Superior temporal gyrus (tissue), 1 donor: ENCODE data around the gene TENM4.
A peak's percentile ranks its signal among the peaks of the same experiment; 100 is the strongest.

Source experiments
- DNase-seq: peaks from one replicate; pipeline ENCODE4 v3.0.0-alpha.2; 2016; ENCODE audit errors: extremely low spot score

TENM4 gene

DNA sequence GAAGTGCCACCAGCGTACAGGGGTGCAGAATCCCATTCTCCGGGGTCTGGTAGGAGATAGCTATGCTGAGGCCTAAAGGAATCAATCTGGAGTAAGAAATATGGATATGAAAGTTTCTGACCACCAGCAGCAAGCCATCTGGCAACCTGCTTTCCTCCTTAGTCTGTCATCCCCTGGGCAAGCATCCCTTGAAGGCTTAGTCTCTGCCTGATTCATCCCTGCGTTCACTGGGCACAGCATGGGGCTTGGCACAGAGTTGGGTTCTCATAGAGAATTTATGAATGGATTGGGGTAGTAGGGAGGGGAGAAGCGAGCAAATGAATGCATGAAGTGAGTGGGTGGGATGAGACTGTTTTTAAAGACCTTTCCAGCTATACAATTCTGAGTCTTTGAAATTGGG lies 780.4 kb downstream of the TENM4 start:
- DNase-seq: no peak

DNA sequence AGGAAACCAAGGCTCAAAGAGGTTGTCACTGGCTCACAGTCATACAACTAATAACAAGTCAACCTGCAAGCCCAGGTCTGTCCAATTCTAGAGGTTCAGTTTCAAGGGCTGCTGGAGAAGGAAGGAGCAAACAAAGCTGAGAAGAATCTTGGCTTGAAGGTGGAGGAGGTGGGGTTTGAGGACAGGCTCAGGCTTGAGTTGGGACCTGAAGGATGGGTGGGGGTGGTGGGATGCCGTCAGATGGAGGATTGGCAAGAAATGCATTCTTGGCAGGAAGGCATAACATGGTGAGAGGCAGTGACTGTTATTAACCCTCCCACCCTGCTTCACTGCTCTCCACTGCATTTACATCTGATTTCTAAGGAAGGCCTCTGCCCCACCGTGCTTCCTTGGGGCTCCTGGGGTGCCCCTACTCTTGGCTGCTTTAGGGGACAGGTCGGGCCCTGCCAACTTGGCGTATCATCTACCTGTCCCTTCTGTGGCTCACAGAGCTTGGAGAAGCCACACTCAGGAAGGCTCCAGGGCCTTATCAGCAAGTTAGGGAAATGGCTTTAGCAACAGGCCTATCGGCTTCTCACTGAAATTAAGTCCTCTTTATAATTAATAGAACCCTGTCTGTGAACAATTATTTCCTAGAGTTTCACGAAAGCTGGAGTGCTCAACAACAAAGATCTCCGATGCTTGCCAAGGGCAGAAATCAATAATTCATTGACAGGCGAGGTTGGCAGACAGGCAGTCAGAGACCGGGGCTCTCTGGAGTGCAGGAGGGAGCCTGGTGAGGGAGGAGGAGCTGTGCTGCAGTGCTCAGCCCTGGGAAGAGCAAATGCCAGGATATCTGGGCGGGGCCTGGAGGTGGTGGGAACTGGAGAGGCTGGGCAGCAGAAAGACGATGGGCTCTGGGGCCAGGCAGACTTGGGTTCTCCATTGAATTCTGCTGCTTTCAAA lies 781.2 kb downstream of the TENM4 start:
- no peak for DNase-seq

DNA sequence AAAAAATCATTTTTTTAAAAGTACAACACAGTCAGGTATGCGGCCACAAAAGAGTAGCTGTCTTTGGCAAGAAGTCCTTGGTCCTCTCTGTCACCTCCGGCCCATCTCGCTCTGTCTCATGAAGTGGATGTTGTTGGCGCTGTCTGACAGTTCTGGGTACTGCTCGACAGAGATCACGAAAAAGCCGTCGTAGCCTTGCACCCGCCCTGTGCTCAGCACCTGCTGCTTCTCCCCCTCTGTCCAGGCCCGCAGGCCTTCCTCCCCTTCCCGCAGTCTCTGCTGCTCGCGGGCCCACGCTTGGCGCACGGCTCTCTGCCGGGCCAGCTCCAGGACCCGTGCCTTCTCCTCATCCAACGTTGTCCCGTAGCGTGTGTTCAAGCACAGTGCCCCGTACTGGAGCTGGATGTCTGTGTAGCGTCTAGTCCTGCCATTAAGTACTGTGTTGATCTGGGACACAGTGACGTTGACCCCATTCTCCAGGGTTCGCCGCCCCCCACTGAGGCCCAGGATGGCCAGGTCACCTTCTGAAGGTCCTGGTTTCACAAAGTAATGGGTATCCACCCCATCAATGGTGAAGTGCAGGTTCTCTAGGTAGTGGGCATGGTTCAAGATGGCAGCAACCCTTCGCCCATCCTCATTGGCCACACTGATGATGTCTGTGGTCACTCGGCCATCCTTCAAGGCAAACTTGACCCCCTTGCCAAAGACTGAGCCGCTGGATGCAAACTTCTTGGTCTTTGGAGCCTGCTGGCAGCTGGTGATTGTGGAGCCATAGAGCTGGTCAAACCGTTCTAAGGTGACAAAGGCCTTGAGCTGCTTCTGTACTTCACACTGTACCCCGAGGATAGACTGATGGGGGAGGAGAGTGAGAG lies 782.6 kb downstream of the TENM4 start:
- no peak for DNase-seq

DNA sequence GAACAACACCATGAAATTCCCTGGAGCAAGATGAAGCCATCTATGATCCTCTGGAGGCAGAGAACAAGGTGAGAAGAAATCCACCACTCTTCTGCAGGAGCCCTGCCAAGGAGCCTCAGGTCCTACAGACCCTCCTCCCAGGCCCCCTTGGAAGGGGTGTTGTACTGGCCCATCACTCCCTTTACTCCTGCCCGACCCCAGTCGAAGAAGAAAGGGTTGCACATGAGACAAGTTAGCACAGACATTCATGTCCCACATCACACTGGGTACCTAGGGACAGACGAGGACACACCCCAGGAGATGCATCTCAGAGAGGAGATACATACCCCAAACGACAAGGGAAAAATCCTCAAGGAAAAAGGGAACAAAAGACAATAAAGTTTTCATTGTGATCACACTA lies 783.4 kb downstream of the TENM4 start:
- no peak for DNase-seq

DNA sequence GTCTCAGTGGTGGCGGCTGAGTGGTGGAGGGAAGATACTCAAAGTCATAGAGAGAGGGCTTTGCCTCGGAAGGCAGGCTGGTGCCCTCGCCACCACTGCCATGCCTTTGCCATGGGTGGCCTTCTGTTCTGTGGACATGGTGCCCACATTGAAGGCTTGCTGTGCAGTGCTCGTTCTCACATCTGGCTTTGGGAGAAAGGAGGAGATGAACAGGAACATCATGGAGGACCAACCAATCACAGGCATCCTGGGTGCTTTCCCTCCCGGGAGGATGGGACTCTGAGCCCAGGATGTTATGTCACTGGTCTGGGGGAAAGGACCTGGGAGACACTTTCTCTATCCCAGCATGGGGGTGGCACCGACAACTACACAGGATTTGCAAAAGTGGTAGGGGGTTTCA lies 783.8 kb downstream of the TENM4 start:
- DNase-seq: no peak

DNA sequence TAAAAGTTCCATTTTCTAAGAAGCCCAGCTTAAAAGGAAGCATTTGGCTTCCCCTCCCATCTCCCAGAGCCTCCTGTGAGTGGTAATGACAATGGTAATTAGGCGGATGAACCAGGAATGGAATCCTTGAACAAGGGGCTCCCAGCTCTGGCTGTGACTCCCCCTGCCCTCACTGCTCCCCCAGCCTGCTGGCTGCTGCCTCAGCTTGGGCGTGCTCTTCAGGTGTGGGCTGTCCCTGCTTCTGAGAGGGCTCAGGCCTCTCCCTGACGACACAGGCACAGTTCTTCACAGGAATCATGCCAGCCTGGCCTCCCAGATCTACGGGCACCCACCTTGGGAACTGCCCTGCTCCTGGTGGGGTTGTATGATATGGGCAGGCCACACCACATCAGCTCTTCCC lies 784.5 kb downstream of the TENM4 start:
- no peak for DNase-seq

DNA sequence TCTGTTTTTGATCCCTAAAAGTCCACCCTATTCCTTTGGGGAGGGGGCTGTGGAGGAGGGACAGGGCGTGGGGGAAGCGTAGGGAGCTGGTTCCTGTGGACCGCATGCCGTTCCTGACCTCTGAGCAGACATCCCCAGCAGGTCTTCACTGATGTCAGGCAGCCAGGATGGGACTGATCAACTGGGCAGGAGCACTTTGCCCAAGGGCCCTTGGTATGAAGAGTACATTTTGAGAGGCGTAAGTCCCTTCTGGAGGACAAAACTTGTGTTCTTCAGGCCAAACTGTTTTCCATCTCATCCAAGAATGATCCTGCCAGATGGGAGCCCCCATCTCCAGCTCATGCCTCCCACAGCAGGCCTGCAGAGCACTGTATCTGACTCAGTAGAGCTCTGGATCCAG lies 785.3 kb downstream of the TENM4 start:
- DNase-seq: no peak

DNA sequence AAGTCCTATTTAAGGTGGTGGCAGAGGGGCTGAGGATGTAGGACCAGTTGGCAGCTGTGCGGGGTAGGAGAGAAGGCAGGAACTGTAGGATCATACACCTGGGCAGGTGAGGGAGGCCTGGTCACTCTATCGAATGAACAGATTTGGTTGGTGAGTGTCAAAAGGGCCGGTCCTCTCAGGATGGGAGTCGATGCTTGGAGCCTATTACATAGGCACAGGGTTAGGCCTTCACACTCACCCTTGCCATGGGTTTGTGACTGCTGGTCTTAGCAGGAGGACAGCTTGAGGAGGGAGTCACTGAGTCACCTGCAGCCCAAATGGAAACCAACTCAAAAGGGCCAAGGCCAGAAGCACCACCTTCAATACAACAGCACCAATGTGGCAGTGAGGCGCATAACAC lies 786.0 kb downstream of the TENM4 start:
- DNase-seq: no peak

DNA sequence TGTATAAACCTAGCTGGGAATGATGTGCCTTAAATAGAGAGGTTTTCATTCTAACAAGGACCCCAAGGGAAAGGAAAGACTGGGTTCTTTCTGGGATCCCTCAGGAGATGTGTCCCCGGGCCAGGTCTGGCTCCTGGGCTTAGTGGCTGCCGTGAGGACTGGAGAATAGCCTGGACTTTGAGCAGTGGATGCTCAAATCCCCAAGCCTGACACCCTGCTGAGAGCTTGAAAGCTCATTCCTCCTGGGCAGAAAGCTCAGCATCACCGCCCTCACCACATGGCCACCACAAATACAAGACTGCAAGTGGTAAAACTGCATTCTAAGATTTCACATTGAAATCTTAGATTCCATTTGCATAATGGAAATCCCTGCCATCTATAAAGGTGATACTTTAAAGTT lies 786.8 kb downstream of the TENM4 start:
- no peak for DNase-seq

DNA sequence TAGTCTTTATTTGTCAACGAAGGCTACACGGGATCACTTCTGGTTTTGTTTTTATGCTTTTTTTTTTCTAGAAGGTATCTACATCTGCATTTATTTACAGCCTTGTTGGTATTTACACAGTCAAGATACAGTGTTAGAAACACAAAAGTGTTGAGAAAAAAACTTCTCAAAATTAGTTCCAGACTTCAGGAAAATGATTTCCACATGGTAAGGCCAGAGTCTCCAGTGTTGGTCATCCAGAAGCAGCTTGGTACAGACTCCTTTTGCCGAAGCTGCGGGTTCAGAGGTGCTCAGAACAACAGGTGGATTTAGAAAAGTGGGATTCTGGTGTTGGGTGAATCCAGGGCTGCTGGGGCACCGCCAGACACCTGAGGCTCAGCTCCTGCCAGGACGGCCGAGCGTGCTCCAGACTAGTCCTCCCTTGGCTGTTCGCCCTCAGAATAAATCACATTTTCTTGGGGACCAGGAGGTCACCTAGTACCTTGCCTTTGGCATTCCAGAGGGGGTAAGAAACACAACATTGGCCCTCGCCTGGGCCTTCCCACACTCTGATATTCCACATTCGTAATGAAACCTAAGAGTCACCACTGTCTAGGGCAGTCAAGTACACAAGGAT lies 787.4 kb downstream of the TENM4 start:
- no peak for DNase-seq

DNA sequence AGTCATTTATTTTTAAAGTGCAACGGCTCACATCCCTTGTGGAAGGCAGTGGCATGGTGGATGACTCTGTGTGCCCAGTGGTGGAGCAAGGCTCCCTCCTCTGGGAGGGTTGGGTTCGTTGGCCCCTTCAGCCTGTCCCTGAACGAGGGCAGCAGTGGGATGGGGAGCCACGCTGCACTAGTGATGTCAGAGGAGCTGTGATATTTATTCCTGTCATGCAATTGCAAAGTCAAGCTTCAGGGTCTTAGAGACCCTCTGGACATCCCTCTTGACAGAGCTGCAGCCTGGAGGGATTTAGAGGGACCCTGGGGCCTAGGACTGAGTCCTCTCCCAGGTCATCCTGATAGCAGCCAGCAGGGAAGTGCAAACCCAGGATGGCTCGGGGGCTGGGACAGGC lies 788.0 kb downstream of the TENM4 start:
- DNase-seq: no peak

DNA sequence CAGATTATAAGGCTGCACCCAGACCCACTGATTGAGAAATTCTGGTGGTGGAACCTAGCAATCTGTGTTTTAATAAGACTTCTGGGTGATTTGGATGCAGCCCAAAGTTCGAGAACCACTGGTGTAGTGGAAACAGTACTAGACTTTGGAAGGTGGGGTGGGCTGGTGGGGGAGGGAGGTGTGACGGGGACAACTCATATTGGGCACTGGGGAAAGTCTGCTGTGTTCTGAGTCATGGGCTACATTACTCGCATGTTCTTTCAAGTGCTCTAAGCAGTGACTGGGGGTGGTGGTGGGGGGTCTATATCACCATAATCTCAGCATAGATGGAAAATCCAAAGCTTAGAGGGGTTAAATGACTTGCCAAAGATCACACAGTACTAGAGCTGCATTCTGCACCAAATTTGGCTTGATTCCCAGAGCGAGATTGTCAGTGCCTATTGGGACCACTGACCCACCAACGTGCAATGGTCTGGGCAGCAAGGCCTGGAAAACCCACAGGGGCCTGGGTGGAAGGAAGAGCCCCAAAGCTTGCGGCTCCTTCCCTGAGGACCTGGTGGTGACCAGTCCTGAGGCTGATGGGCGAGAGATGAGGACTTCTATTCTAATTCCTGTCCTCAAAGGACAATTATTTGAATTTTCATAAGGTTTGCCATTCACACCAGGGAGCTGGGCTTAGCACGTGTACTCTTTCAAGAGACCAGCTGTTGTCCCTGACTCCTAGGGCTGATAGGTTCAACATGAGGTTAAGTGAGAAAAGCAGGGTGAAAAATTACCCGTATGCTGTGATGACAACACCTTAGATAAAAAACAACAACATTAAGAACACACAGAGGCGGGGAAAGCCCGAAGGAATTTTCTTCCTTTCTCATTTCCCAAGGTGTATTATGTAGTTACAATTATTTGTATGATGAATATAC lies 788.6 kb downstream of the TENM4 start:
- DNase-seq: no peak

DNA sequence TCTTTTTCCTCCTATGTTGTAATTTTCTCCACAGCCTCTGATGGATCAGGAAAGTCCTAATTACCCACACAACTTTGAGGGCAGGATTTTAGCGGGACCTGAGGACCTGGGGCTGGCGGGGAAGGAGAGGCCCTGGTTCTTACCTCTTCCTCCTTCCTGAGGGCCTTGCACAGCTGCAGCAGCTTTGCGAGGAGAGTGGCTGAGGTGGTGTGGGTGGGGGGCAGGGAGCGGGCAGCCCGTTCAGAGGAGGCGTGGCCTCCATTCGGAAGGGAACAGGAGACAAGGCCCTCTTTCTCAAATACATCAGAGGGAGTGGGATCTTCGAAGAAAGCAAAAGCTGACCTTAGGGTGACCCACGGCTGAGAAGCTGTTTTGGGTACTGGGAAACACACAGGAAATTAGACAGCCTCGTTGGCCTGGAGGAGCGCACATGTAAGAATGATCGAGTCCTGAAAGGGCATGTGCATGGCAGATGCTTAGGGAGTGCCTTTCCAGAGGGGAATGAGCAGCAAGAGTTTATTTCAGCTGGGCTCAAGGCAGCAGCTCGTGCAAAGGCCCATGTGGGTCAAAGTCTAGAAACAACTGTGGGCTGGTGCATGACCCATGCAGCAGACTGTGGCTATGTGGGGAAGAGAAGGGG lies 789.6 kb downstream of the TENM4 start:
- DNase-seq: no peak

DNA sequence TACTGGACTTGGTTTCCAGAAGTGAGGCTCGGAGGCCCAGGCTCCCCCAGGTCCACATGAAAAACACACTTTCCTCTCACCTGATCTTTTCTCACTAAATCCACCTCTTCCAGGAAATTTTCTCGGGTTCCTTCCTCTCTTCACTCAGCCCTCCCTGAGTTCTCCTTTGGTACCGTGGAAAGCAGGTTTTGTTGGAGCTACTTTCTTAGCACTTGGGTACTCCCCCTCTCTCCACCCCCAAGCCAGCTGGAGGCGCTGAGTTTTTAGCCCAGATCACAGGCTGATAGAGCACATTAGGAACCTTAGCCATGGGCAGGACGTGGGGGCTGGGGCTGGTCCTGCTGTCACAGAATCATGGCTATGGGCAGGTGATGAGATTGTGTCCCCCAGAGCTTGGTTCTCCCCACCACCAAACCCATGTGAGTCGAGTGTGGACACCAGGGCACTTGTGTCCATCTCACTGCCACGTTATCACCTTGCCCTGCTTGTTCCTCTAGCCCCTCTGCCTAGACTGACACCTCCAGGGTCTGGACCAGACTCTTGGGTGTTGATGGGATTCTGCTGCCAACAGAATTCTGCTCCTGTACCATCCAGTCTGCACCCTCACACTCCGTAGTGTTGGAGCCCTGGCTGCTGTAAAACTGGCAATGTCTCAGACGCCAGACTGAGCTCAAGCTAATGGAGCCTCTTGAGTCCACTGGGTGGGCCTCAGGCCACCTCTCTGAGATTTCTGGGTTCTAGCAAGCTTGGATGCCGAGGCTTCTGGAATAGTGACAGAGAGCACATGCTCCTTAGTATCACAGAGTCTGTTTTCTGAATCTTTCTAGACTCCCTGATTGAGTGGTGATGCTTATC lies 791.2 kb downstream of the TENM4 start:
- no peak for DNase-seq

DNA sequence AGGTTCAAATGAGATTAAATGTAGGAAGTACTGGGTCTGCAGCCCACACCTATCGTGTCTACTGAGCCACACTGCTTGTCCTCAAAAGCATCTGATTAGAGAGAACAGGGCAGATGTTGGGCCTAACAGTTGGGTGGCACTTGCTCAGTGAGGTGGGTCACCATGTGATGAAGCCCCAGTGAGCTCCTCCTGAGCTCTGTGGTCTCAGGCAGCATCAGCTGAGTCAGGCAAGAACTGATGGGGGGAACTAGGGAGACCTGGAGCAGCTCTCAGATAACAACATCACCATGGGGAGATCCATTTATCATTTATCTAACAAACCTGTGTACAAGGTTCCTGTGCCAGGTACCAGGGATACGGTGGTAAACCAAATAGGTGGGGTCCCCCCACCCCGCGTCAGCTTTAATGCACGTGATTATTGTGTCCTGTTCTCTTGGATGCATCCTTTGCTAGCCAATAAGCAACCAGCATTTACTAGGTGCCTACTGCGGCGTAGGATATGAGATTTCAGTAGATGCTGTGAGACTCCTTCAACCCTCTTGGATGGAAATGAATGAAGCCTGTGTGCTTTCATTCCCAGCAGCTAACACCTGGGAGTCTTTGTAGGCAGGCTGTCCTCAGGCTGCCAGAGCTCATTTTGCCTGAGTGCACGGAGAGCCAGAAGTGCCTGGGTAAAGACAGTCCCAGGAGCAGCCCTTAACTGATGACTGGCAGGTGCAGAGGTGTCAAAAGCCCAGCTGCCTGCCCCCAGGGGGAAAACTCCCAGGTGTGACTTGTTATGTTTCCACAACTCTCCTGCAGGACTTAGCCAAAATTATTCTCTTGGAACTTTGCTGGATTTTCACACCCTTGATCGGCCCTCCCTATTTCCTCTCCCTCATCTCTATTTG lies 792.6 kb downstream of the TENM4 start:
- no peak for DNase-seq

DNA sequence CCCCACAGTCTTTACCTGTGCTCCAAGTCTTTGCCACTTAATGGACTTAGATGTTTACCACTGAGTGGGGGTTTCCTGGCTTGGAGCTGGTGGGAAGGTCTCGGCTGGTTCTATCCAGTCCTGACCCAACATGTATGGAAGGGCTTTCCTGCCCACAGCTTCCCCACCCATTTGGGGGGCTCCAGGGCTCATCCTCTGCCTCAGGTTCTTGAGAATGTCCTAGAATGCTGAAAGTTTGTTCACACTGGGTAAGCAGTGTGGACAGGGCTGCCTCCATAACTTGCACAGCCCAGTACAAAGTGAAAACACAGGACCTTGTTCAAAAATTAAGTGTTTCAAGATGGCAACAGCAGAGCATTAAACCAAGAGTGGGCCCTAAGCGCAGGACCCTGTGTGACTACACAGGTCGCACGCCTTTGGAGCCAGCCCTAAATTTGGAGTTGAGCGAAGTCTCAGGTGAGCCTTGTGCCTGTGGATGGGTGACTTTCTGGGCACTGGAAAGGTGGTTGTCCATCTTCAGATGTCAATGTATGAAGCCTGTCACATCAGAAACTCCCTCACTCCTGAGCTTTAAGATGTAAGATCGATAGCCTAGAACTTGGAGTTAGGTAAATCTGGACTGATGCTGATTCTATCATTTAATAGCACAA lies 793.4 kb downstream of the TENM4 start:
- no peak for DNase-seq

DNA sequence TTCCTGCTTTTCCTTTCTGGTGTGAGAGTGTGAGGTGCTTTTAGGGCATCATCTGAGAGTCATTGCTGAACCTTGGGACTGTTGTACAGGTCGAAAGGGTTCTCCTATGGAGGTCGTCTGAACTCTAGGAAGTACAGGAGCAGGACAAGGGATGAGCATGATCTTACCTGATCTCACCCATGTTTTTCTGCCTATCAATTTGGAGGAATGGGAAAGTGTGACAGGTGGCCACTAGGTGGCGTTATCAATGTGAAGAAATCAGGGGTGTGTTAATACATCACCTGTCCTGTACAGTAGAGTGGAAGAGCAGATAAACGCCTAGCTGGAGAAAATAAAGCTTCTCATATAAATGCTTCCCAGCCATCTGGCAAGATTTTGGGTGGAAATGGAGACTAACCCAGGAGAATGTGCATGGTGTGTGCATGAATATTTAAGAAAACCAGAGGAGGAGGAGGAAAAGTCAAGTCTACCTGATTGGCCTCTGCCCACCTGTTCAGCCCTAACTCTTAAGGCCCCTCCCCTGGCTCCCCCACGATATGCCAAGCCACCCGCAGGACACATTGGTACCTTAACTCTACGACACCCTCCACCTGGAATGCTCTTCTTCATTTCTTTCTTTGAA lies 794.2 kb downstream of the TENM4 start:
- peak; percentile 76 for DNase-seq
